ENCODE results near the gene LRRC8A. TPM values are rescaled to one million over a fixed set of nuclear protein-coding genes. Genes with fewer than 3 reads are reported as not detected.

LRRC8A gene
- total and polyA plus RNA-seq, 2 of the 13 experiments (the other 11 are each of a cell fraction or from before 2014, with no cell fraction given) = 16.1 to 40.6 TPM

DNA sequence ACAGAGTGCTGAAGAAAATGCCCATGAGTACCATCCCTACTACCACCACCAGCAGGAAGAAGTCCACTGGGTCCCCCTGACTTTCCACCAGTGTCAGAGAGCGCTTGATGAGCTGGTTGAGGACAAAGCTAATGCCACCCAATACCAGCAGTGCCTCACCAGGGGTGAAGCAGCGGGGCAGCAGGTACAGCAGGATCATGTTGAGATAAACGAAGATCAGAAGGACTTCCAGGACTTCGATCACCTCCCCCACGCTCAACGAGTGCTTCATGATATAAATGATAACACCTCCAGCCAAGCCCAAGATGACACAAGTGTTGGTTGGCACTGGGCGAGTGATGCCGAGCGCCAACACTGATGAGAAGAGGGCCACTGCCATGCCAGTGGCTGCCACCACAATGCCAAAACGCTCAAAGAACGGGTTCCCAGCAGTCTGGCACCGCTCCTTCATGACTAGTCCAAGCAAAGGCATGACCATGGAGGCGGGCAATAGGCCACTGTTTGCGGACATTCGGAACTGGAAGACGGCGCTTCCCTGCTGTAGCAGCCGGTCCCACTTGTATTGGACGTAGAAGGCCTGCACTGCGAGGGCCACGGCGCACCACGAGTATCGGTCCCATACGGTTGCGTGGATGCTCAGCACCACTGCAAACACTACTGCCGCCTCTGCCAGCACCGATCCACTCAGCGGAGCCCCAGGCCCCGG lies 64.8 kb downstream of the LRRC8A start (continued):
- TF ChIP-seq, protein P1, sequence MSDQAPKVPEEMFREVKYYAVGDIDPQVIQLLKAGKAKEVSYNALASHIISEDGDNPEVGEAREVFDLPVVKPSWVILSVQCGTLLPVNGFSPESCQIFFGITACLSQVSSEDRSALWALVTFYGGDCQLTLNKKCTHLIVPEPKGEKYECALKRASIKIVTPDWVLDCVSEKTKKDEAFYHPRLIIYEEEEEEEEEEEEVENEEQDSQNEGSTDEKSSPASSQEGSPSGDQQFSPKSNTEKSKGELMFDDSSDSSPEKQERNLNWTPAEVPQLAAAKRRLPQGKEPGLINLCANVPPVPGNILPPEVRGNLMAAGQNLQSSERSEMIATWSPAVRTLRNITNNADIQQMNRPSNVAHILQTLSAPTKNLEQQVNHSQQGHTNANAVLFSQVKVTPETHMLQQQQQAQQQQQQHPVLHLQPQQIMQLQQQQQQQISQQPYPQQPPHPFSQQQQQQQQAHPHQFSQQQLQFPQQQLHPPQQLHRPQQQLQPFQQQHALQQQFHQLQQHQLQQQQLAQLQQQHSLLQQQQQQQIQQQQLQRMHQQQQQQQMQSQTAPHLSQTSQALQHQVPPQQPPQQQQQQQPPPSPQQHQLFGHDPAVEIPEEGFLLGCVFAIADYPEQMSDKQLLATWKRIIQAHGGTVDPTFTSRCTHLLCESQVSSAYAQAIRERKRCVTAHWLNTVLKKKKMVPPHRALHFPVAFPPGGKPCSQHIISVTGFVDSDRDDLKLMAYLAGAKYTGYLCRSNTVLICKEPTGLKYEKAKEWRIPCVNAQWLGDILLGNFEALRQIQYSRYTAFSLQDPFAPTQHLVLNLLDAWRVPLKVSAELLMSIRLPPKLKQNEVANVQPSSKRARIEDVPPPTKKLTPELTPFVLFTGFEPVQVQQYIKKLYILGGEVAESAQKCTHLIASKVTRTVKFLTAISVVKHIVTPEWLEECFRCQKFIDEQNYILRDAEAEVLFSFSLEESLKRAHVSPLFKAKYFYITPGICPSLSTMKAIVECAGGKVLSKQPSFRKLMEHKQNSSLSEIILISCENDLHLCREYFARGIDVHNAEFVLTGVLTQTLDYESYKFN (CRISPR knock-in tag; conservative IDR thresholded peaks at IDR 0.05) = no peak
- no peak for TF ChIP-seq YY1 (IDR thresholded peaks at IDR 0.05; ENCODE audit: insufficient read depth, insufficient replicate concordance, low read depth, low read length)
- TF ChIP-seq ZNF335 (CRISPR knock-in tag; IDR thresholded peaks at IDR 0.05) = no peak
- TF ChIP-seq, protein P2, sequence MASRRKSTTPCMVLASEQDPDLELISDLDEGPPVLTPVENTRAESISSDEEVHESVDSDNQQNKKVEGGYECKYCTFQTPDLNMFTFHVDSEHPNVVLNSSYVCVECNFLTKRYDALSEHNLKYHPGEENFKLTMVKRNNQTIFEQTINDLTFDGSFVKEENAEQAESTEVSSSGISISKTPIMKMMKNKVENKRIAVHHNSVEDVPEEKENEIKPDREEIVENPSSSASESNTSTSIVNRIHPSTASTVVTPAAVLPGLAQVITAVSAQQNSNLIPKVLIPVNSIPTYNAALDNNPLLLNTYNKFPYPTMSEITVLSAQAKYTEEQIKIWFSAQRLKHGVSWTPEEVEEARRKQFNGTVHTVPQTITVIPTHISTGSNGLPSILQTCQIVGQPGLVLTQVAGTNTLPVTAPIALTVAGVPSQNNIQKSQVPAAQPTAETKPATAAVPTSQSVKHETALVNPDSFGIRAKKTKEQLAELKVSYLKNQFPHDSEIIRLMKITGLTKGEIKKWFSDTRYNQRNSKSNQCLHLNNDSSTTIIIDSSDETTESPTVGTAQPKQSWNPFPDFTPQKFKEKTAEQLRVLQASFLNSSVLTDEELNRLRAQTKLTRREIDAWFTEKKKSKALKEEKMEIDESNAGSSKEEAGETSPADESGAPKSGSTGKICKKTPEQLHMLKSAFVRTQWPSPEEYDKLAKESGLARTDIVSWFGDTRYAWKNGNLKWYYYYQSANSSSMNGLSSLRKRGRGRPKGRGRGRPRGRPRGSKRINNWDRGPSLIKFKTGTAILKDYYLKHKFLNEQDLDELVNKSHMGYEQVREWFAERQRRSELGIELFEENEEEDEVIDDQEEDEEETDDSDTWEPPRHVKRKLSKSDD (CRISPR knock-in tag; IDR thresholded peaks at IDR 0.05; ENCODE audit: low read depth) = peak; percentile 2; the same call in 1 of the 2 replicates
- TF ChIP-seq MAFF (IDR thresholded peaks at IDR 0.05; ENCODE audit: low read depth, low read length) = no peak
- TF ChIP-seq ZBTB7B (CRISPR knock-in tag; IDR thresholded peaks at IDR 0.05) = no peak
- peak; percentile 80 for TF ChIP-seq HNRNPL (IDR thresholded peaks at IDR 0.05; ENCODE audit: low read depth, low read length)
- TF ChIP-seq PTBP1 (IDR thresholded peaks at IDR 0.05; ENCODE audit: low read depth, low read length, poor library complexity, severe bottlenecking) = no peak
- peak; percentile 0; the same call in 1 of the 2 replicates for TF ChIP-seq BORCS8-MEF2B (CRISPR knock-in tag; IDR thresholded peaks at IDR 0.05)
- no peak for TF ChIP-seq SNRNP70 (IDR thresholded peaks at IDR 0.05; ENCODE audit: low read depth, low read length)
- TF ChIP-seq, protein P3, sequence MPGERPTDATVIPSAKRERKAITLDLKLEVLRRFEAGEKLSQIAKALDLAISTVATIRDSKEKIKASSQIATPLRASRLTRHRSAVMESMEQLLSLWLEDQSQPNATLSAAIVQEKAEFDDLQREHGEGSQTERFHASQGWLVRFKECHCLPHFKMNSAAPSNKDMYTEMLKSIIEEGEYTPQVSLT (CRISPR knock-in tag; IDR thresholded peaks at IDR 0.05; ENCODE audit: borderline replicate concordance, low read depth) = no peak
- no peak for TF ChIP-seq ZBTB4 (CRISPR knock-in tag; IDR thresholded peaks at IDR 0.05; ENCODE audit: borderline replicate concordance)
